ENCODE measurements around the gene RAB26.

GRCh38 chr16:2173916-2174315 is 25.5 kb downstream of the RAB26 start:
- TF ChIP-seq ZNF274 (IDR thresholded peaks at IDR 0.05; ENCODE audit: low read length): no peak
- TF ChIP-seq ZNF274 (tag by site-specific recombination; IDR thresholded peaks at IDR 0.05; ENCODE audit: borderline replicate concordance): no peak
- TF ChIP-seq ZNF560 (tag by site-specific recombination; IDR thresholded peaks at IDR 0.05; ENCODE audit: borderline replicate concordance): no peak
- no peak for TF ChIP-seq ZNF335 (tag by site-specific recombination; conservative IDR thresholded peaks at IDR 0.05)
- TF ChIP-seq PRDM1 (tag by site-specific recombination; IDR thresholded peaks at IDR 0.05): no peak
- TF ChIP-seq KLF17 (tag by site-specific recombination; IDR thresholded peaks at IDR 0.05): no peak
- TF ChIP-seq TRIM28 (IDR thresholded peaks at IDR 0.05; ENCODE audit: borderline replicate concordance, low read length): no peak
- TF ChIP-seq CTCF (tag by site-specific recombination; IDR thresholded peaks at IDR 0.05): no peak

Data from HEK293 (cell line).